HepG2 (cell line): Measurements from ENCODE around the gene KDM1B. TPM values are rescaled to one million over a fixed set of nuclear protein-coding genes. Genes with fewer than 3 reads are reported as not detected.

Experiments
- ATF7-NPFF ChIP-seq: sonication (generic); formaldehyde crosslinking; IDR thresholded peaks from 2 replicates; pipeline ENCODE4 v1.8.1; 2023; ENCODE audit warnings: mild to moderate bottlenecking, low read depth, missing genetic modification reagents, moderate library complexity
- BCL6 ChIP-seq: IDR thresholded peaks from 2 replicates; pipeline ENCODE4 v1.6.1; 2016; ENCODE audit warnings: missing genetic modification reagents, missing compliant biosample characterization
- CCAR2 ChIP-seq: fragments of 200-400 bp; formaldehyde crosslinking; optimal IDR thresholded peaks from 2 replicates; pipeline ENCODE3; 2018; ENCODE audit warnings: low read depth, mild to moderate bottlenecking, low read length, moderate library complexity
- EEA1 ChIP-seq: sonication (generic); formaldehyde crosslinking; IDR thresholded peaks from 2 replicates; pipeline ENCODE4 v1.5.1; 2020; ENCODE audit warnings: mild to moderate bottlenecking, missing genetic modification reagents, borderline replicate concordance
- FOXC1 ChIP-seq: sonication (generic); formaldehyde crosslinking; IDR thresholded peaks from 2 replicates; pipeline ENCODE4 v1.8.0; 2022; ENCODE audit warnings: mild to moderate bottlenecking, missing genetic modification reagents, borderline replicate concordance
- GFI1 ChIP-seq: sonication (generic); formaldehyde crosslinking; IDR thresholded peaks from 2 replicates; pipeline ENCODE4 v1.5.0; 2020; ENCODE audit warnings: missing genetic modification reagents, mild to moderate bottlenecking, borderline replicate concordance
- GMEB1 ChIP-seq: sonication (generic); formaldehyde crosslinking; IDR thresholded peaks from 2 replicates; pipeline ENCODE4 v1.5.1; 2020; ENCODE audit warnings: missing genetic modification reagents, mild to moderate bottlenecking, borderline replicate concordance
- IRF9 ChIP-seq: sonication (generic); formaldehyde crosslinking; IDR thresholded peaks from 2 replicates; pipeline ENCODE4 v1.8.0; 2022; ENCODE audit warnings: missing genetic modification reagents, mild to moderate bottlenecking, borderline replicate concordance
- KAT8 ChIP-seq: IDR thresholded peaks from 2 replicates; pipeline ENCODE4 v1.6.1; 2016; ENCODE audit warnings: missing genetic modification reagents, missing compliant biosample characterization
- KDM2A ChIP-seq: sonication (generic); formaldehyde crosslinking; IDR thresholded peaks from 2 replicates; pipeline ENCODE4 v1.4.0; 2020; ENCODE audit warnings: low read depth, missing genetic modification reagents, borderline replicate concordance
- KLF6 ChIP-seq: IDR thresholded peaks from 2 replicates; pipeline ENCODE4 v1.8.0; 2016; ENCODE audit warnings: missing biosample characterization, missing genetic modification reagents
- NBN ChIP-seq: fragments of 450-650 bp; conservative IDR thresholded peaks from 2 replicates; pipeline ENCODE4 v1.6.1; 2017
- NFIC ChIP-seq: IDR thresholded peaks from 2 replicates; pipeline ENCODE4 v1.6.1; 2012; ENCODE audit warnings: mild to moderate bottlenecking, low read length, inconsistent platforms
- NKX3-1 ChIP-seq: sonication (generic); formaldehyde crosslinking; IDR thresholded peaks from 2 replicates; pipeline ENCODE4 v1.5.0; 2020; ENCODE audit warnings: missing genetic modification reagents
- PHB2 ChIP-seq: fragments of 450-650 bp; IDR thresholded peaks from 2 replicates; pipeline ENCODE4 v1.6.1; 2018; ENCODE audit not compliant: partially characterized antibody
- POLR2AphosphoS5 ChIP-seq: IDR thresholded peaks from 2 replicates; pipeline ENCODE4 v1.6.1; 2012; ENCODE audit warnings: low read depth, low read length
- SKI ChIP-seq: fragments of 450-650 bp; IDR thresholded peaks from one replicate; pipeline ENCODE4 v1.6.1; 2018; ENCODE audit warnings: mild to moderate bottlenecking; ENCODE audit not compliant: partially characterized antibody
- SMYD3 ChIP-seq: sonication (generic); formaldehyde crosslinking; IDR thresholded peaks from 2 replicates; pipeline ENCODE4 v1.8.1; 2023; ENCODE audit warnings: mild to moderate bottlenecking, missing genetic modification reagents
- SRSF1 ChIP-seq: fragments of 200-400 bp; formaldehyde crosslinking; optimal IDR thresholded peaks from 2 replicates; pipeline ENCODE3; 2017; ENCODE audit warnings: mild to moderate bottlenecking, low read depth, low read length, moderate library complexity
- TCF12 ChIP-seq, 2 experiments: fragments of 450-650 bp in 1 of 2; sonication (generic) in 1 of 2; formaldehyde crosslinking in 1 of 2; IDR thresholded peaks; 2 replicates each; pipeline versions ENCODE4 v1.6.1 to v1.8.0; 2017 to 2022; ENCODE audit warnings: antibody characterized with exemption in 1 of 2, mild to moderate bottlenecking in 1 of 2, missing genetic modification reagents in 1 of 2, moderate library complexity in 1 of 2
- ZBTB2 ChIP-seq: sonication (generic); formaldehyde crosslinking; IDR thresholded peaks from 2 replicates; pipeline ENCODE4 v1.8.0; 2022; ENCODE audit warnings: low read depth, missing genetic modification reagents
- ZMAT3 ChIP-seq: sonication (generic); formaldehyde crosslinking; conservative IDR thresholded peaks from 2 replicates; pipeline ENCODE4 v1.7.0; 2021; ENCODE audit warnings: missing genetic modification reagents
- ZMYM4 ChIP-seq: sonication (generic); formaldehyde crosslinking; IDR thresholded peaks from 2 replicates; pipeline ENCODE4 v1.8.1; 2023; ENCODE audit warnings: mild to moderate bottlenecking, missing genetic modification reagents
- ZNF143 ChIP-seq: sonication (generic); formaldehyde crosslinking; IDR thresholded peaks from 2 replicates; pipeline ENCODE4 v1.4.0; 2020; ENCODE audit warnings: missing genetic modification reagents
- ZNF33B ChIP-seq: sonication (generic); formaldehyde crosslinking; IDR thresholded peaks from 2 replicates; pipeline ENCODE4 v1.5.1; 2020; ENCODE audit warnings: mild to moderate bottlenecking, missing genetic modification reagents
- ZNF430 ChIP-seq: sonication (generic); formaldehyde crosslinking; IDR thresholded peaks from 2 replicates; pipeline ENCODE4 v1.9.0; 2021; ENCODE audit warnings: mild to moderate bottlenecking, missing genetic modification reagents
- ZNF546 ChIP-seq: sonication (generic); formaldehyde crosslinking; conservative IDR thresholded peaks from 2 replicates; pipeline ENCODE4 v1.8.1; 2023; ENCODE audit warnings: mild to moderate bottlenecking, missing genetic modification reagents
- polyA plus RNA-seq, 8 experiments: library from polyadenylated mRNA; depleted of rRNA in 3 of 8; stranded (reverse) in 7 of 8; unstranded in 1 of 8; fragments of >200 nt; fragmentation: Illumina TruSeq in 4 of 8; extraction: Trizol in 4 of 8; gene quantifications; 2 replicates each; pipeline versions ENCODE4 v1.2.1 to v1.2.3, GENCODE V29; 2011 to 2016; ENCODE audit warnings: low read depth in 4 of 8, missing spikeins in 1 of 8, mixed read lengths in 1 of 8; ENCODE audit not compliant: insufficient read depth in 1 of 8
- total RNA-seq, 5 experiments: library from RNA; depleted of rRNA; stranded (reverse); fragments of >200 nt; fragmentation: Illumina TruSeq; extraction: Trizol; gene quantifications; 2 replicates each; pipeline ENCODE4 v1.2.3, GENCODE V29; 2016; ENCODE audit warnings: low read depth in 1 of 5

Gene KDM1B
- total and polyA plus RNA-seq, 2 of the 13 experiments (the other 11 are each of a cell fraction or from before 2014, with no cell fraction given), result 9.8 to 13.2 TPM

GRCh38 chr6:18122128-18123093, 32.8 kb upstream of the KDM1B start, which contains the start of gene NHLRC1 (continued):
- TF ChIP-seq IRF9 (peak; percentile 99), SKI (peak; percentile 100), SMYD3 (peak; percentile 71; the same call in 1 of the 2 replicates), ZNF546 (CRISPR knock-in tag) (peak; percentile 86), SRSF1 (no peak), TCF12 (IDR thresholded peaks at IDR 0.05) (no peak), TCF12 (CRISPR knock-in tag; IDR thresholded peaks at IDR 0.05) (peak; percentile 92), KAT8 (CRISPR knock-in tag) (peak; percentile 91), GMEB1 (CRISPR knock-in tag) (peak; percentile 96), CCAR2 (no peak), NBN (no peak), EEA1 (CRISPR knock-in tag) (peak; percentile 77; the same call in 1 of the 2 replicates), PHB2 (no peak), POLR2AphosphoS5 (no peak), ZNF143 (CRISPR knock-in tag) (peak; percentile 72), BCL6 (CRISPR knock-in tag) (peak; percentile 98), ZNF33B (CRISPR knock-in tag) (no peak), ZMYM4 (CRISPR knock-in tag) (peak; percentile 99), NFIC (no peak), KDM2A (CRISPR knock-in tag) (peak; percentile 99), ZMAT3 (peak; percentile 94; the same call in 1 of the 2 replicates), ATF7-NPFF (peak; percentile 100), KLF6 (peak; percentile 91), NKX3-1 (CRISPR knock-in tag) (no peak; the same call in 1 of the 2 replicates), ZBTB2 (peak; percentile 71; the same call in 1 of the 2 replicates), GFI1 (CRISPR knock-in tag) (peak; percentile 66; the same call in 1 of the 2 replicates), FOXC1 (peak; percentile 89), ZNF430 (peak; percentile 99)
